ENCODE results near the gene MSI2. TPM values are rescaled to one million over a fixed set of nuclear protein-coding genes. Genes with fewer than 3 reads are reported as not detected.

The MSI2 gene
- total and polyA plus RNA-seq, 2 experiments from 2014 or later, result 15.7 to 76.4 TPM

DNA sequence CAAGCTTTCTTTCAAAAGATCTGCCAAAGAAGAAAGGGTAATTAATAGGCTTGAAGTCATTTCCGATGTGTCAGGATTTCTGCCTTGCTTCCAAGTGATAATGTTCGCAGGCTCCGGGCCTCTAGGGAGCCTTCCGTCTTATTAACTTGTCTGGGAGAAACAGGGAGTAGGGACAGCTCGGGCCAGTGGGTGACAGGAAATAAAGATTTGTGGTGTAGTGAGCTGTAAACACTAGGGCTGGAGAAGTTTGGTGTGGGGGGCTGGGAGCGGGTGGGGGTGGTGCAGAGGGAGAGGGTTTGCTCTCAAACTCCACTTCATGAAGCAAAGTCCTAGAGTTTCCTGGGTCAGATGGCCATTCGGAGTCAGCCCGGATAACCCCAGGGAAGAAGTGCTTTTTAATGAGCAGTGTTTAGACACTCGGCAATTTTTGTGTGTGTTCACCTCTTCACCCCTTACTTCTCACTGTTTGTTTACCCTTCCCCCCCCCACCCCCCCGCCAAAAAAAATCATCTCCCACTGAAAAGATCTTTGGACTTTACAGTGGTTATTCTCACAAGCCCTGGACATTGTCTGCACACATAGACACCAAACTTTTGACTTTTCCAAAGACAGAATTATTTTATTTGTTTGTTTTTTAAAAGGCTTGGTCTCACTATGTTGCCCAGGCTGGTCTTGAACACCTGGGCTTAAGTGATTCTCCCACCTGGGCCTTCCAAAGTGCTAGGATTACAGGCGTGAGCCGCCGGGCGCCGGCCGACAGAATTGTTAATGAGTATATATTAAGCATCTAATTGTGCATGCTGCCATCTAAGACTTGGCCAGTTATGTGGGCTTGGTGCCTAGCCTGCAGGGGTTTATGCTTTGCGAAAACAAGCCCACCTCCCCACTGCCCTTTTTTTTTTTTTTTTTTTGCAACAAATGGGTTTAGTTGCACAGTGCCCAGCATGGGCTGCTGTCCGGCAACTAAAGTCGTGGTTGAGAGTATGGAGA, 292.4 kb downstream of the MSI2 start:
- Histone ChIP-seq H3K27ac (peak overlapping the region; percentile 0), H3K27me3 (no peaks in the 10 kb centered on the region), H3K36me3 (no peaks in the 10 kb centered on the region), H3K9me3 (ENCODE audit: low read depth) (no peaks in the 10 kb centered on the region), H3K4me3 (no peak overlapping the region), H3K4me1 (ENCODE audit: low read depth) (peaks cover 49% of the 10 kb centered on the region)
- TF ChIP-seq, protein P1, sequence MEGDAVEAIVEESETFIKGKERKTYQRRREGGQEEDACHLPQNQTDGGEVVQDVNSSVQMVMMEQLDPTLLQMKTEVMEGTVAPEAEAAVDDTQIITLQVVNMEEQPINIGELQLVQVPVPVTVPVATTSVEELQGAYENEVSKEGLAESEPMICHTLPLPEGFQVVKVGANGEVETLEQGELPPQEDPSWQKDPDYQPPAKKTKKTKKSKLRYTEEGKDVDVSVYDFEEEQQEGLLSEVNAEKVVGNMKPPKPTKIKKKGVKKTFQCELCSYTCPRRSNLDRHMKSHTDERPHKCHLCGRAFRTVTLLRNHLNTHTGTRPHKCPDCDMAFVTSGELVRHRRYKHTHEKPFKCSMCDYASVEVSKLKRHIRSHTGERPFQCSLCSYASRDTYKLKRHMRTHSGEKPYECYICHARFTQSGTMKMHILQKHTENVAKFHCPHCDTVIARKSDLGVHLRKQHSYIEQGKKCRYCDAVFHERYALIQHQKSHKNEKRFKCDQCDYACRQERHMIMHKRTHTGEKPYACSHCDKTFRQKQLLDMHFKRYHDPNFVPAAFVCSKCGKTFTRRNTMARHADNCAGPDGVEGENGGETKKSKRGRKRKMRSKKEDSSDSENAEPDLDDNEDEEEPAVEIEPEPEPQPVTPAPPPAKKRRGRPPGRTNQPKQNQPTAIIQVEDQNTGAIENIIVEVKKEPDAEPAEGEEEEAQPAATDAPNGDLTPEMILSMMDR (IDR thresholded peaks at IDR 0.05; ENCODE audit: low read depth, low read length), result no peak
- peak in 1 of 2 donors; percentile 48 for DNase-seq (ENCODE audit: low read depth in 1 of 2, low spot score in 1 of 2)

DNA sequence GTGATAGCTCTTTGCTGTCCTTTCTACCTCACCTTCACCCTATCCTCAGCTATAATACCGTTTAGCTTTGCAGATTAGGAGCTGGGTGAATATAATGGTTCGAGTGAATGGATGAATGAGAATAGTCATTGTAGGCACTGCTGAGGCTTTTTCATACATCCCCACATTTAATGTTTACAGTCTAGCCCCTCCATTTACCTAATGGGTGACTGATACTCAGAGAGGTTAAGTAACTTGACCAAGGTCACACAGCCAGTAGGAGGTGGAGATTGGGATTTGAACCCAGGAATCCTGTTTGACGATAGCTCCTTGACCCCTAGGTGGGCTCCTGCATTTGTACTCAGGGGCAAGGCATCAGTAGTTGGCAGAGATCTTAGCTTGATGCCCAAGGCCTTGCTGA, 293.1 kb downstream of the MSI2 start:
- H3K9me3 ChIP-seq (ENCODE audit: low read depth), result no peaks in the 10 kb centered on the region
- no peak for DNase-seq (ENCODE audit: low read depth in 1 of 2, low spot score in 1 of 2)
- no peak overlapping the region for H3K4me3 ChIP-seq
- H3K4me1 ChIP-seq (ENCODE audit: low read depth), result peaks cover 50% of the 10 kb centered on the region
- no peaks in the 10 kb centered on the region for H3K36me3 ChIP-seq
- no peak overlapping the region for H3K27ac ChIP-seq
- TF ChIP-seq, protein P1 (IDR thresholded peaks at IDR 0.05; ENCODE audit: low read depth, low read length), result no peak
- H3K27me3 ChIP-seq, result no peaks in the 10 kb centered on the region

DNA sequence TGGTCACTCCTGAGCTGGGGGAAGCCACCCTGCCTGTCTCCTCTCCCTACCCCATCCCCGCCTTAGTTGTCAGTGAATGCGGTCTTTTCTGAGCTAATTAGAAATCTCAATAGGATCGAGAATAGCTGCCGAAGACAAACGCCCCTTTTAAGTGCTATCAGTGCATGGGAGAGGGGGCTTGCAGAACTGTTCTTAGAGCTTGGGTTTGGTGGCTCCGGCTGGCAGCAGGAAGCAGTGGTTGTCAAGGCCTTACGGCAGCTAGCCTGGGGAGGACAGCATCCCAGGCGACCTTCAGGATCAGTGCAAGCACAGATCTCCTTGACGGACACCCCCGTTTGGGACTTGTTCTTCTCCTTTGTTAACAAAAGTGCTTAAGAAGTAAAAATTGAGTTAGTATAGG, 293.7 kb downstream of the MSI2 start:
- Histone ChIP-seq H3K9me3 (ENCODE audit: low read depth) (no peaks in the 10 kb centered on the region), H3K27me3 (no peaks in the 10 kb centered on the region), H3K4me1 (ENCODE audit: low read depth) (peaks cover 45% of the 10 kb centered on the region), H3K36me3 (no peaks in the 10 kb centered on the region), H3K4me3 (no peak overlapping the region), H3K27ac (no peak overlapping the region)
- DNase-seq (ENCODE audit: low read depth in 1 of 2, low spot score in 1 of 2), result no peak
- TF ChIP-seq, protein P1 (IDR thresholded peaks at IDR 0.05; ENCODE audit: low read depth, low read length), result no peak

DNA sequence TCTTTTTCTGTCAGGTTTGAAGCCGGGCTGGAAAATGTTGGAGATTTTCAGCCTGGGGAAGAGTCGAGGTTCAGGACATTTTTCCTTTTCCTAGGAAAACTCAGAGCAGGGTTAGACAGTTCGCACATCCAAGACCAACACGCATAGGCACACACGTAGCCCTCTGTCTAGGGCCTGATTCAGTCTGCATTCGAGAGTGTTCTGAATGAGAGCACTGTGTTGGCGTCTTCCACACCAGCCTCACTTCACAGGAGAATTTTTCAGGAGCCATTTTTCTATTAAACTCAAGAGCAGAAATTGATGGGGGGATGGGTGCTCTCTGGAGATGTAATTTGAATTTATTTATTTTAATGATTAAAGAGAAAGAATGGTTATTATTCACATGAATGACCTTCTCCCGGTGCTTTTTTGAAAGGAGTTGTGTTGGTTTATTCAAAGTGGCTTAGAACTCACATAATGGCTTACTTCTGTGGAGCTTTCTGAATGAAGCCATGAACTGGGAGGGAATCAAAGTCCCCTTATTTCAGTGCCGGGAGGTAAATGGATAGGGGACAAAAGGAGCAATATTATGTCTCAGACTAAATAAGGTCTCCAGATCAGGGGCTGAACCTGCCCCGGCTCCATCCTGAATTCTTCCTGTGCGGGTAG, 294.5 kb downstream of the MSI2 start:
- Histone ChIP-seq H3K36me3 (no peaks in the 10 kb centered on the region), H3K4me1 (ENCODE audit: low read depth) (peaks cover 37% of the 10 kb centered on the region), H3K4me3 (no peak overlapping the region), H3K27me3 (no peaks in the 10 kb centered on the region), H3K27ac (no peak overlapping the region), H3K9me3 (ENCODE audit: low read depth) (no peaks in the 10 kb centered on the region)
- no peak for DNase-seq (ENCODE audit: low read depth in 1 of 2, low spot score in 1 of 2)
- TF ChIP-seq, protein P1 (IDR thresholded peaks at IDR 0.05; ENCODE audit: low read depth, low read length), result no peak

DNA sequence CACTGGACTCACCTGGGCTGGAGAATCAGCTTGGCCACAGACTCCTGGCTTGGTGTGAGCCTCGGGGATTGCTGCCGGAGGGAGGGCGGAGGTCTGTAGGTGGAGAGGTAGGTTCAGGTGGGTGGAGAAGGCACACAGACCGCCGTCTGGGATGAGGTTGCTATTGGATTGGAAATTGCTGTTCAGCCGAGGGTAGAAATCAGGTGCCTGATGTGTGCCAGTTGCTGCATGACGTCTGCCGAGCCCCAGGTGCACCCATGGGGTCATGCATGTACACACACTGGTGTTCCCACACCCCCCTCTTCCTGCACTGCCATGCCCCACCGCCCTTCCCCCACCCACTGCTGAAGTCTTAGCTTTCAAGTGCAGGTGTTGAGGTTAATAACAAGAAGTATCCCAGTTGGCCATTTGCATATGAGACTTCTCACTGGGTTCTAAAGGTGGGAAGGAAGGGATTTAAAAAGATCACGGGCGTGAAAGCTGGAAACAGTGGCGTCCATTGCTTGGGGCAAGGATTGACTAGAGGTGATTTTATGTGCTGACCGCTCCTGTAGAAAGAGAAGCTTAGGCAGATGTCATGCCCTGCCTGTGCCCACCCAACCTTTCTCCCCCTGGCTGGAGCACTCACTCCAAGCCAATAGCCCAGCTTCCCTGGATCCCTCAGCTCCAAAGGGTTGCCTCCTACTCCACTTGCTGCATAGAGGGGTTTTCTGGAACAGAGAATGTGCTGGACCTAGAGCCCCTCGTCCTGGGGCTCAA, 295.2 kb downstream of the MSI2 start:
- no peak overlapping the region for H3K4me3 ChIP-seq
- H3K9me3 ChIP-seq (ENCODE audit: low read depth), result no peaks in the 10 kb centered on the region
- TF ChIP-seq, protein P1 (IDR thresholded peaks at IDR 0.05; ENCODE audit: low read depth, low read length), result no peak
- no peaks in the 10 kb centered on the region for H3K36me3 ChIP-seq
- no peaks in the 10 kb centered on the region for H3K27me3 ChIP-seq
- peaks cover 30% of the 10 kb centered on the region for H3K4me1 ChIP-seq (ENCODE audit: low read depth)
- no peak for DNase-seq (ENCODE audit: low read depth in 1 of 2, low spot score in 1 of 2)
- H3K27ac ChIP-seq, result no peak overlapping the region
